ENCODE results near the gene SEMA3D. TPM values are rescaled to one million over a fixed set of nuclear protein-coding genes. Genes with fewer than 3 reads are reported as not detected.

Gene SEMA3D
- total RNA-seq, 1 experiment from 2014 or later, result 1.4 TPM

DNA sequence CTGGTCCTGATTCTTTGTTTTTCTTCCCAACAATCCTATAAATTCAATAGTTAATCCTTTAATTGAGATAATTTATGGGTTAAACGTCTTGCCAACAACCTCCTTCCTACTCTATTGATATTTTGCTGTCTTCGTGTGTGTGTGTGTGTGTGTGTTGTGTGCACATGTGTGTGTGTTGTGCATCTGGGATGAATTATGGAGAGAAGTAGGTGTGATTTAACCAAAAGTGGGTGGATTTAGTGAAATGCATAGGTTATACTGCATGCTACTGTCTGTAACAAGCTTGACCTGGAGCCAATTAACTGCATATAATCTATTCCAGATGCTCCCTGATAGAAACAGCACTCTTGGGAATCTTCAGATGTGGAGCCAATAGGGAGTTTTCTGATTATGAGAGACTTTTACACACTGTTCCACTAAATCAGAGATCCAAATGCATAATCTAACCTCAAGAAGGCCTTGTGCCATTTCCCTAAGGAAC, 61.2 kb downstream of the SEMA3D start:
- H3K4me3 ChIP-seq (replicated peaks in 1 of 2; ENCODE audit: low read depth in 1 of 2, low read length in 2 of 2), result no peak overlapping the region
- ChIA-PET POLR2A (no interaction called here), RAD21 (ENCODE audit: low non-redundant PET in 1 of 2, low total read pairs in 2 of 2, uncharacterized antibody in 2 of 2, unreplicated experiment in 2 of 2) (no interaction called here), CTCF (no interaction called here)
- intact Hi-C loops (cut with micrococcal nuclease), result no loop called here
- no TSS peak for BruUV-seq (replicated peaks)
- H3K79me2 ChIP-seq (ENCODE audit: insufficient read depth, low read length), result no peaks in the 10 kb centered on the region
- TF ChIP-seq TCF7L2 (IDR thresholded peaks at IDR 0.05; ENCODE audit: borderline replicate concordance, extremely low read depth, insufficient read depth, insufficient read length) (no peak), ZNF274 (IDR thresholded peaks at IDR 0.05; ENCODE audit: low read depth, low read length) (no peak), FOSL1 (IDR thresholded peaks at IDR 0.05; ENCODE audit: low read depth) (no peak), SP1 (IDR thresholded peaks at IDR 0.05; ENCODE audit: low read depth) (no peak)
- H4K20me1 ChIP-seq (ENCODE audit: insufficient read depth), result no peaks in the 10 kb centered on the region
- H3K4me1 ChIP-seq (ENCODE audit: control insufficient read depth in 1 of 2, insufficient read depth in 2 of 2, low read length in 2 of 2), result no peaks in the 10 kb centered on the region
- no peak overlapping the region for H3K27ac ChIP-seq (ENCODE audit: low read depth, low read length)
- H3K27me3 ChIP-seq (ENCODE audit: insufficient read depth, low read length), result no peaks in the 10 kb centered on the region
- no peak overlapping the region for H3K9ac ChIP-seq (ENCODE audit: low read length)
- ATAC-seq (no peak), DNase-seq (ENCODE audit: low read depth, low spot score) (no peak)
- H2AFZ ChIP-seq (ENCODE audit: low read depth, low read length, poor library complexity, severe bottlenecking), result no peak overlapping the region
- no peak overlapping the region for H3K4me2 ChIP-seq (ENCODE audit: low read length)
- H3K9me3 ChIP-seq (ENCODE audit: control insufficient read depth in 1 of 2, insufficient read depth in 1 of 2, low read depth in 1 of 2, low read length in 2 of 2), result no peaks in the 10 kb centered on the region
- no peaks in the 10 kb centered on the region for H3K36me3 ChIP-seq (ENCODE audit: control insufficient read depth in 1 of 2, insufficient read depth in 2 of 2, low read length in 2 of 2)
- no peaks in the 10 kb centered on the region for H3K9me2 ChIP-seq (ENCODE audit: insufficient read depth)

DNA sequence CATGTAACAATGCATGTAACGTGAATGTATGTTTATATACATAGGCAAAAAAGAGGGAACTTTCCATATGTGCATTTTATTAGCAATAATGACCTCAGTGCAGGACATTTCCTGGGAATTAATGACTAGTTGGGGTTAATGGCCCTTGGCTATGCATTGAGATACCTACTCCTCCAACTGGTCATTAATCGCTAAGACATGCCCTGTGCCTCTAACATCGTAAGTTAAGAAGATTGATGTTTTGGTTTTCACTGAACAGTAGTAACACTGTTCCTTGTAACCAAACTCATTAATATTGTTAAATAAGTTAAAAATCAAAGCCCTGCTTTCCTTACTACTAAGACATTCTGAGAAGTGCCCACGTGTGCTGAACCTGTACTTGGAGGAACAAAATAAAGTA, 61.7 kb downstream of the SEMA3D start:
- intact Hi-C loops (cut with micrococcal nuclease), result no loop called here
- H3K9ac ChIP-seq (ENCODE audit: low read length), result no peak overlapping the region
- ATAC-seq, result no peak
- ChIA-PET CTCF (no interaction called here), POLR2A (no interaction called here), RAD21 (ENCODE audit: low non-redundant PET in 1 of 2, low total read pairs in 2 of 2, uncharacterized antibody in 2 of 2, unreplicated experiment in 2 of 2) (no interaction called here)
- no peak overlapping the region for H3K27ac ChIP-seq (ENCODE audit: low read depth, low read length)
- H2AFZ ChIP-seq (ENCODE audit: low read depth, low read length, poor library complexity, severe bottlenecking), result no peak overlapping the region
- no peak overlapping the region for H3K4me3 ChIP-seq (replicated peaks in 1 of 2; ENCODE audit: low read depth in 1 of 2, low read length in 2 of 2)
- no peak for DNase-seq (ENCODE audit: low read depth, low spot score)
- no peaks in the 10 kb centered on the region for H3K79me2 ChIP-seq (ENCODE audit: insufficient read depth, low read length)
- H3K36me3 ChIP-seq (ENCODE audit: control insufficient read depth in 1 of 2, insufficient read depth in 2 of 2, low read length in 2 of 2), result no peaks in the 10 kb centered on the region
- H4K20me1 ChIP-seq (ENCODE audit: insufficient read depth), result no peaks in the 10 kb centered on the region
- H3K4me1 ChIP-seq (ENCODE audit: control insufficient read depth in 1 of 2, insufficient read depth in 2 of 2, low read length in 2 of 2), result no peaks in the 10 kb centered on the region
- no peaks in the 10 kb centered on the region for H3K9me3 ChIP-seq (ENCODE audit: control insufficient read depth in 1 of 2, insufficient read depth in 1 of 2, low read depth in 1 of 2, low read length in 2 of 2)
- H3K27me3 ChIP-seq (ENCODE audit: insufficient read depth, low read length), result no peaks in the 10 kb centered on the region
- no TSS peak for BruUV-seq (replicated peaks)
- no peaks in the 10 kb centered on the region for H3K9me2 ChIP-seq (ENCODE audit: insufficient read depth)
- H3K4me2 ChIP-seq (ENCODE audit: low read length), result no peak overlapping the region
- TF ChIP-seq, protein P1, sequence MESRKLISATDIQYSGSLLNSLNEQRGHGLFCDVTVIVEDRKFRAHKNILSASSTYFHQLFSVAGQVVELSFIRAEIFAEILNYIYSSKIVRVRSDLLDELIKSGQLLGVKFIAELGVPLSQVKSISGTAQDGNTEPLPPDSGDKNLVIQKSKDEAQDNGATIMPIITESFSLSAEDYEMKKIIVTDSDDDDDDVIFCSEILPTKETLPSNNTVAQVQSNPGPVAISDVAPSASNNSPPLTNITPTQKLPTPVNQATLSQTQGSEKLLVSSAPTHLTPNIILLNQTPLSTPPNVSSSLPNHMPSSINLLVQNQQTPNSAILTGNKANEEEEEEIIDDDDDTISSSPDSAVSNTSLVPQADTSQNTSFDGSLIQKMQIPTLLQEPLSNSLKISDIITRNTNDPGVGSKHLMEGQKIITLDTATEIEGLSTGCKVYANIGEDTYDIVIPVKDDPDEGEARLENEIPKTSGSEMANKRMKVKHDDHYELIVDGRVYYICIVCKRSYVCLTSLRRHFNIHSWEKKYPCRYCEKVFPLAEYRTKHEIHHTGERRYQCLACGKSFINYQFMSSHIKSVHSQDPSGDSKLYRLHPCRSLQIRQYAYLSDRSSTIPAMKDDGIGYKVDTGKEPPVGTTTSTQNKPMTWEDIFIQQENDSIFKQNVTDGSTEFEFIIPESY (IDR thresholded peaks at IDR 0.05; ENCODE audit: extremely low read depth, insufficient replicate concordance, low read length), result no peak
- no peak for TF ChIP-seq SRF (IDR thresholded peaks at IDR 0.05; ENCODE audit: low read depth)
- TF ChIP-seq TCF7L2 (IDR thresholded peaks at IDR 0.05; ENCODE audit: borderline replicate concordance, extremely low read depth, insufficient read depth, insufficient read length), result no peak
- TF ChIP-seq, protein P2, sequence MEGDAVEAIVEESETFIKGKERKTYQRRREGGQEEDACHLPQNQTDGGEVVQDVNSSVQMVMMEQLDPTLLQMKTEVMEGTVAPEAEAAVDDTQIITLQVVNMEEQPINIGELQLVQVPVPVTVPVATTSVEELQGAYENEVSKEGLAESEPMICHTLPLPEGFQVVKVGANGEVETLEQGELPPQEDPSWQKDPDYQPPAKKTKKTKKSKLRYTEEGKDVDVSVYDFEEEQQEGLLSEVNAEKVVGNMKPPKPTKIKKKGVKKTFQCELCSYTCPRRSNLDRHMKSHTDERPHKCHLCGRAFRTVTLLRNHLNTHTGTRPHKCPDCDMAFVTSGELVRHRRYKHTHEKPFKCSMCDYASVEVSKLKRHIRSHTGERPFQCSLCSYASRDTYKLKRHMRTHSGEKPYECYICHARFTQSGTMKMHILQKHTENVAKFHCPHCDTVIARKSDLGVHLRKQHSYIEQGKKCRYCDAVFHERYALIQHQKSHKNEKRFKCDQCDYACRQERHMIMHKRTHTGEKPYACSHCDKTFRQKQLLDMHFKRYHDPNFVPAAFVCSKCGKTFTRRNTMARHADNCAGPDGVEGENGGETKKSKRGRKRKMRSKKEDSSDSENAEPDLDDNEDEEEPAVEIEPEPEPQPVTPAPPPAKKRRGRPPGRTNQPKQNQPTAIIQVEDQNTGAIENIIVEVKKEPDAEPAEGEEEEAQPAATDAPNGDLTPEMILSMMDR (IDR thresholded peaks at IDR 0.05 in 2 of 3, conservative IDR thresholded peaks at IDR 0.05 in 1 of 3; ENCODE audit: borderline replicate concordance in 1 of 3, insufficient read depth in 1 of 3, low read depth in 2 of 3, low read length in 2 of 3), result no peak
- no peak for TF ChIP-seq CBX3 (IDR thresholded peaks at IDR 0.05; ENCODE audit: low read depth)
- TF ChIP-seq, protein P3, sequence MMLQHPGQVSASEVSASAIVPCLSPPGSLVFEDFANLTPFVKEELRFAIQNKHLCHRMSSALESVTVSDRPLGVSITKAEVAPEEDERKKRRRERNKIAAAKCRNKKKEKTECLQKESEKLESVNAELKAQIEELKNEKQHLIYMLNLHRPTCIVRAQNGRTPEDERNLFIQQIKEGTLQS (IDR thresholded peaks at IDR 0.05), result no peak
- no peak for TF ChIP-seq POLR2A (IDR thresholded peaks at IDR 0.05; ENCODE audit: borderline replicate concordance, extremely low read depth, insufficient read depth, insufficient read length)
- no peak for TF ChIP-seq ZFX (IDR thresholded peaks at IDR 0.05)
- TF ChIP-seq JUND (IDR thresholded peaks at IDR 0.05), result no peak
- TF ChIP-seq ZNF274 (IDR thresholded peaks at IDR 0.05; ENCODE audit: low read depth, low read length), result no peak
- TF ChIP-seq, protein P4, sequence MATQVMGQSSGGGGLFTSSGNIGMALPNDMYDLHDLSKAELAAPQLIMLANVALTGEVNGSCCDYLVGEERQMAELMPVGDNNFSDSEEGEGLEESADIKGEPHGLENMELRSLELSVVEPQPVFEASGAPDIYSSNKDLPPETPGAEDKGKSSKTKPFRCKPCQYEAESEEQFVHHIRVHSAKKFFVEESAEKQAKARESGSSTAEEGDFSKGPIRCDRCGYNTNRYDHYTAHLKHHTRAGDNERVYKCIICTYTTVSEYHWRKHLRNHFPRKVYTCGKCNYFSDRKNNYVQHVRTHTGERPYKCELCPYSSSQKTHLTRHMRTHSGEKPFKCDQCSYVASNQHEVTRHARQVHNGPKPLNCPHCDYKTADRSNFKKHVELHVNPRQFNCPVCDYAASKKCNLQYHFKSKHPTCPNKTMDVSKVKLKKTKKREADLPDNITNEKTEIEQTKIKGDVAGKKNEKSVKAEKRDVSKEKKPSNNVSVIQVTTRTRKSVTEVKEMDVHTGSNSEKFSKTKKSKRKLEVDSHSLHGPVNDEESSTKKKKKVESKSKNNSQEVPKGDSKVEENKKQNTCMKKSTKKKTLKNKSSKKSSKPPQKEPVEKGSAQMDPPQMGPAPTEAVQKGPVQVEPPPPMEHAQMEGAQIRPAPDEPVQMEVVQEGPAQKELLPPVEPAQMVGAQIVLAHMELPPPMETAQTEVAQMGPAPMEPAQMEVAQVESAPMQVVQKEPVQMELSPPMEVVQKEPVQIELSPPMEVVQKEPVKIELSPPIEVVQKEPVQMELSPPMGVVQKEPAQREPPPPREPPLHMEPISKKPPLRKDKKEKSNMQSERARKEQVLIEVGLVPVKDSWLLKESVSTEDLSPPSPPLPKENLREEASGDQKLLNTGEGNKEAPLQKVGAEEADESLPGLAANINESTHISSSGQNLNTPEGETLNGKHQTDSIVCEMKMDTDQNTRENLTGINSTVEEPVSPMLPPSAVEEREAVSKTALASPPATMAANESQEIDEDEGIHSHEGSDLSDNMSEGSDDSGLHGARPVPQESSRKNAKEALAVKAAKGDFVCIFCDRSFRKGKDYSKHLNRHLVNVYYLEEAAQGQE (IDR thresholded peaks at IDR 0.05; ENCODE audit: low read depth), result no peak
- TF ChIP-seq EGR1 (IDR thresholded peaks at IDR 0.05; ENCODE audit: low read depth), result no peak
